ENCODE data around the gene SORL1-AS1.

Gene SORL1-AS1

DNA sequence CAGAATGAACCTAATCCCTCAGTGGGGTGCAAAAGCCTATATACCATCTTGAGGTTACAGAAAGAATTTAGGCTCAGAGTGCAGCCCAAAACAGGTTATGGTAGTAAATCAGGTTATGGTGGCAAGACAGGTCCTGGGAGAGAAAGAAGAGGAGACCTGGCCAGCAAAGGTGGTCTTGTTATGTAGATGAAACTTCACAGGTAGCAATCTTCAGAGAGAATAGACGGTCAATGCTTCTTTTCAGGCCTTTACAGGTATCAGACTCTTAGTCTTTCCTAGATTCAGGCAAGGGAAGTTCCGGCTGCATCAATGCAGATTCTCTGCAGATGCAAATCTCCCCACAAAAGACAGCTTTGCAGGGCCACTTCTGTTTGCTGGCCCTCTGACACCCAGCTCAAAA is 46.5 kb downstream of the SORL1-AS1 start:
- BruUV-seq (replicated peaks), result no TSS peak
- Histone ChIP-seq H3K9me3 (replicated peaks; ENCODE audit: control insufficient read depth, insufficient read depth, low read length) (no peaks in the 10 kb centered on the region), H3K9ac (replicated peaks; ENCODE audit: extremely low read depth, insufficient read depth, low read length) (no peak overlapping the region), H3K4me2 (ENCODE audit: insufficient read depth, low read length) (no peak overlapping the region), H3K4me3 (replicated peaks in 1 of 3; ENCODE audit: insufficient read depth in 1 of 3, low read depth in 1 of 3, low read length in 3 of 3) (no peak overlapping the region), H3K4me1 (ENCODE audit: control insufficient read depth, extremely low read depth, insufficient read depth, low read length) (no peaks in the 10 kb centered on the region), H3K9me1 (replicated peaks; ENCODE audit: control insufficient read depth, extremely low read depth, insufficient read depth, low read length) (no peaks in the 10 kb centered on the region), H4K20me1 (replicated peaks; ENCODE audit: control insufficient read depth, extremely low read depth, insufficient read depth, low read length) (no peaks in the 10 kb centered on the region), H3K27me3 (ENCODE audit: control insufficient read depth in 2 of 2, insufficient read depth in 2 of 2, low read length in 2 of 2) (no peaks in the 10 kb centered on the region), H3K36me3 (ENCODE audit: control insufficient read depth in 2 of 2, extremely low read depth in 1 of 2, insufficient read depth in 2 of 2, low read length in 2 of 2) (no peaks in the 10 kb centered on the region), H3K79me2 (ENCODE audit: control insufficient read depth, insufficient read depth, low read length) (no peaks in the 10 kb centered on the region), H3K27ac (ENCODE audit: insufficient read depth, low read depth, low read length) (no peak overlapping the region), H2AFZ (ENCODE audit: low read depth, low read length) (no peak overlapping the region)
- ChIA-PET POLR2A (no interaction called here), CTCF (no interaction called here)
- intact Hi-C loops (cut with micrococcal nuclease) (no loop called here), dilution Hi-C loops (cut with MboI; ENCODE audit: extremely low pct_ligation_motif_present, low sequenced_read_pairs) (no loop called here)
- DNase-seq (ENCODE audit: low read depth, low spot score), result no peak
- FAIRE-seq, result no peak
- TF ChIP-seq, protein P1, sequence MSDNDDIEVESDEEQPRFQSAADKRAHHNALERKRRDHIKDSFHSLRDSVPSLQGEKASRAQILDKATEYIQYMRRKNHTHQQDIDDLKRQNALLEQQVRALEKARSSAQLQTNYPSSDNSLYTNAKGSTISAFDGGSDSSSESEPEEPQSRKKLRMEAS (IDR thresholded peaks at IDR 0.05; ENCODE audit: insufficient read depth, insufficient read length), result no peak
- TF ChIP-seq MYC (IDR thresholded peaks at IDR 0.05; ENCODE audit: low read depth, low read length), result no peak
- no peak for TF ChIP-seq JUN (IDR thresholded peaks at IDR 0.05; ENCODE audit: borderline replicate concordance, insufficient read depth, insufficient read length, low read depth)
- TF ChIP-seq GATA2 (IDR thresholded peaks at IDR 0.05; ENCODE audit: insufficient read depth, insufficient read length, low read depth, low read length), result no peak
- TF ChIP-seq, protein P2, sequence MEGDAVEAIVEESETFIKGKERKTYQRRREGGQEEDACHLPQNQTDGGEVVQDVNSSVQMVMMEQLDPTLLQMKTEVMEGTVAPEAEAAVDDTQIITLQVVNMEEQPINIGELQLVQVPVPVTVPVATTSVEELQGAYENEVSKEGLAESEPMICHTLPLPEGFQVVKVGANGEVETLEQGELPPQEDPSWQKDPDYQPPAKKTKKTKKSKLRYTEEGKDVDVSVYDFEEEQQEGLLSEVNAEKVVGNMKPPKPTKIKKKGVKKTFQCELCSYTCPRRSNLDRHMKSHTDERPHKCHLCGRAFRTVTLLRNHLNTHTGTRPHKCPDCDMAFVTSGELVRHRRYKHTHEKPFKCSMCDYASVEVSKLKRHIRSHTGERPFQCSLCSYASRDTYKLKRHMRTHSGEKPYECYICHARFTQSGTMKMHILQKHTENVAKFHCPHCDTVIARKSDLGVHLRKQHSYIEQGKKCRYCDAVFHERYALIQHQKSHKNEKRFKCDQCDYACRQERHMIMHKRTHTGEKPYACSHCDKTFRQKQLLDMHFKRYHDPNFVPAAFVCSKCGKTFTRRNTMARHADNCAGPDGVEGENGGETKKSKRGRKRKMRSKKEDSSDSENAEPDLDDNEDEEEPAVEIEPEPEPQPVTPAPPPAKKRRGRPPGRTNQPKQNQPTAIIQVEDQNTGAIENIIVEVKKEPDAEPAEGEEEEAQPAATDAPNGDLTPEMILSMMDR (IDR thresholded peaks at IDR 0.05; ENCODE audit: extremely low read depth in 1 of 2, insufficient read depth in 1 of 2, low read depth in 1 of 2, low read length in 2 of 2), result no peak
- no peak for TF ChIP-seq FOS (IDR thresholded peaks at IDR 0.05; ENCODE audit: borderline replicate concordance, insufficient read depth, low read length)
- no peak for TF ChIP-seq POLR2A (IDR thresholded peaks at IDR 0.05; ENCODE audit: low read depth, low read length)
- no peak for TF ChIP-seq POLR2AphosphoS5 (IDR thresholded peaks at IDR 0.05; ENCODE audit: insufficient read depth, low read depth, low read length)
- TF ChIP-seq EZH2 (IDR thresholded peaks at IDR 0.05; ENCODE audit: borderline replicate concordance, low read depth, low read length, severe bottlenecking), result no peak
